H9 (cell line): ENCODE results near the gene RNF157. TPM values are rescaled to one million over a fixed set of nuclear protein-coding genes. Genes with fewer than 3 reads are reported as not detected.

Experiments used
- DNase-seq: peaks from one replicate; pipeline ENCODE4 v3.0.0-alpha.2; 2017
- H2AFZ ChIP-seq: one replicate; pipeline ENCODE4 v1.6.1; 2013; ENCODE audit warnings: mild to moderate bottlenecking, low read length, control low read depth, moderate library complexity
- H2AK5ac ChIP-seq: 2 replicates; pipeline ENCODE4 v1.6.1; 2013; ENCODE audit warnings: low read length, control low read depth, mixed read lengths; ENCODE audit not compliant: insufficient read length
- H2BK120ac ChIP-seq: one replicate; pipeline ENCODE4 v1.6.1; 2013; ENCODE audit warnings: low read depth, mild to moderate bottlenecking, low read length, control low read depth, inconsistent platforms; ENCODE audit not compliant: poor library complexity, severe bottlenecking
- H2BK12ac ChIP-seq: 2 replicates; pipeline ENCODE4 v1.6.1; 2013; ENCODE audit warnings: low read length, control low read depth, mixed read lengths, low read depth; ENCODE audit not compliant: insufficient read length
- H2BK15ac ChIP-seq: 2 replicates; pipeline ENCODE4 v1.6.1; 2013; ENCODE audit warnings: low read depth, low read length, control low read depth
- H2BK20ac ChIP-seq: one replicate; pipeline ENCODE4 v1.6.1; 2013; ENCODE audit warnings: low read depth, mild to moderate bottlenecking, low read length, control low read depth, inconsistent platforms; ENCODE audit not compliant: poor library complexity, severe bottlenecking
- H2BK5ac ChIP-seq: 2 replicates; pipeline ENCODE4 v1.6.1; 2013; ENCODE audit warnings: low read length, control low read depth, mixed read lengths; ENCODE audit not compliant: insufficient read length
- H3K14ac ChIP-seq: 2 replicates; pipeline ENCODE4 v1.6.1; 2013; ENCODE audit warnings: low read length, control low read depth; ENCODE audit not compliant: insufficient read depth
- H3K18ac ChIP-seq: 2 replicates; pipeline ENCODE4 v1.6.1; 2013; ENCODE audit warnings: low read depth, mild to moderate bottlenecking, mixed read lengths, low read length, control low read depth; ENCODE audit not compliant: insufficient read length
- H3K23ac ChIP-seq: 2 replicates; pipeline ENCODE4 v1.6.1; 2013; ENCODE audit warnings: low read length, control low read depth, mixed read lengths, low read depth; ENCODE audit not compliant: insufficient read length
- H3K23me2 ChIP-seq: 2 replicates; pipeline ENCODE4 v1.6.1; 2013; ENCODE audit warnings: low read depth, mild to moderate bottlenecking, mixed read lengths, low read length, control low read depth; ENCODE audit not compliant: insufficient read length, poor library complexity, severe bottlenecking
- H3K27ac ChIP-seq: 2 replicates; pipeline ENCODE4 v1.5.1; 2013; ENCODE audit warnings: low read length, control low read depth, mixed read lengths, low read depth; ENCODE audit not compliant: insufficient read length
- H3K27me3 ChIP-seq: 2 replicates; pipeline ENCODE4 v1.6.1; 2013; ENCODE audit warnings: low read length, control low read depth, inconsistent platforms; ENCODE audit not compliant: insufficient read depth
- H3K4ac ChIP-seq: 2 replicates; pipeline ENCODE4 v1.6.1; 2013; ENCODE audit warnings: low read depth, mild to moderate bottlenecking, control low read depth, inconsistent platforms, low read length, moderate library complexity
- H3K4me1 ChIP-seq: 2 replicates; pipeline ENCODE4 v1.6.1; 2013; ENCODE audit warnings: low read length, control low read depth, inconsistent platforms; ENCODE audit not compliant: insufficient read depth
- H3K4me2 ChIP-seq: 2 replicates; pipeline ENCODE4 v1.6.1; 2013; ENCODE audit warnings: low read length, control low read depth, mixed read lengths; ENCODE audit not compliant: insufficient read length, insufficient read depth
- H3K56ac ChIP-seq: 2 replicates; pipeline ENCODE4 v1.6.1; 2013; ENCODE audit warnings: low read depth, mild to moderate bottlenecking, mixed read lengths, low read length, control low read depth; ENCODE audit not compliant: insufficient read length
- H3K79me1 ChIP-seq: 2 replicates; pipeline ENCODE4 v1.6.1; 2013; ENCODE audit warnings: low read depth, mild to moderate bottlenecking, moderate library complexity, low read length, control low read depth, inconsistent platforms; ENCODE audit not compliant: insufficient read depth, poor library complexity, severe bottlenecking
- H3K79me2 ChIP-seq: 2 replicates; pipeline ENCODE4 v1.6.1; 2013; ENCODE audit warnings: low read length, control low read depth, inconsistent platforms; ENCODE audit not compliant: insufficient read depth
- H3K9ac ChIP-seq: 2 replicates; pipeline ENCODE4 v1.6.1; 2013; ENCODE audit warnings: low read length, control low read depth, mixed read lengths; ENCODE audit not compliant: insufficient read length; ENCODE audit errors: extremely low read depth
- H3K9me3 ChIP-seq: one replicate; pipeline ENCODE4 v1.6.1; 2013; ENCODE audit warnings: low read depth, low read length, inconsistent platforms; ENCODE audit not compliant: control insufficient read depth
- H3T11ph ChIP-seq: one replicate; pipeline ENCODE4 v1.6.1; 2013; ENCODE audit warnings: mild to moderate bottlenecking, low read length, control low read depth, inconsistent platforms
- H4K20me1 ChIP-seq: one replicate; pipeline ENCODE4 v1.6.1; 2013; ENCODE audit not compliant: control insufficient read depth, insufficient read length, insufficient read depth
- H4K5ac ChIP-seq: 2 replicates; pipeline ENCODE4 v1.6.1; 2013; ENCODE audit warnings: low read depth, mild to moderate bottlenecking, mixed read lengths, low read length, control low read depth; ENCODE audit not compliant: insufficient read length
- H4K8ac ChIP-seq: replicated peaks from 2 replicates; pipeline ENCODE4 v1.6.1; 2013; ENCODE audit warnings: low read length, control low read depth, mixed read lengths, low read depth; ENCODE audit not compliant: insufficient read length
- H4K91ac ChIP-seq: 2 replicates; pipeline ENCODE4 v1.6.1; 2013; ENCODE audit warnings: low read depth, mild to moderate bottlenecking, moderate library complexity, mixed read lengths, low read length, control low read depth; ENCODE audit not compliant: insufficient read length
- H3K27ac Mint-ChIP-seq, 3 experiments: 2 replicates in 2 of 3; 3 replicates in 1 of 3; pipeline ENCODE4 v1.8.0; 2020 to 2021; ENCODE audit warnings: mixed read lengths in 3 of 3, mild to moderate bottlenecking in 1 of 3, moderate library complexity in 1 of 3
- H3K27me3 Mint-ChIP-seq: 2 replicates; pipeline ENCODE4 v1.8.0; 2021; ENCODE audit warnings: low read depth, mild to moderate bottlenecking, moderate library complexity, mixed read lengths
- H3K36me3 Mint-ChIP-seq, 3 experiments: 2 replicates in 2 of 3; 3 replicates in 1 of 3; pipeline ENCODE4 v1.8.0; 2020 to 2021; ENCODE audit warnings: low read depth in 3 of 3, mixed read lengths in 3 of 3; ENCODE audit not compliant: insufficient read depth in 1 of 3
- H3K4me1 Mint-ChIP-seq, 2 experiments: 2 replicates each; pipeline ENCODE4 v1.8.0; 2020; ENCODE audit warnings: mixed read lengths in 2 of 2
- H3K4me3 Mint-ChIP-seq, 2 experiments: 2 replicates in 1 of 2; 3 replicates in 1 of 2; pipeline ENCODE4 v1.8.0; 2020 to 2021; ENCODE audit warnings: mild to moderate bottlenecking in 2 of 2, mixed read lengths in 2 of 2, moderate library complexity in 1 of 2
- H3K9me3 Mint-ChIP-seq, 2 experiments: 2 replicates in 1 of 2; 3 replicates in 1 of 2; pipeline ENCODE4 v1.8.0; 2020; ENCODE audit warnings: mild to moderate bottlenecking in 2 of 2, mixed read lengths in 2 of 2, moderate library complexity in 1 of 2
- CTCF ChIP-seq: fragments of 200-600 bp; sonication (generic); conservative IDR thresholded peaks from 3 replicates; pipeline ENCODE4 v1.8.0; 2021; ENCODE audit warnings: antibody characterized with exemption, mild to moderate bottlenecking
- WGBS: extraction: QIAGEN DNeasy Blood & Tissue Kit; methylation state at CpG from one replicate; pipeline ENCODE4 v1.1.7; 2013; ENCODE audit warnings: missing lambda C conversion rate, low lambda C conversion rate, mixed read lengths; ENCODE audit not compliant: insufficient read length; ENCODE audit errors: extremely low coverage; 5-methylcytosine and 5-hydroxymethylcytosine counted together
- total RNA-seq: library from RNA; stranded (reverse); gene quantifications from 2 replicates; pipeline ENCODE4 v1.2.1, GENCODE V29; 2021

Gene RNF157
- total RNA-seq, 1 experiment from 2014 or later: 9.9 TPM

GRCh38 chr17:76094046-76094445 is 146.2 kb downstream of the RNF157 start:
- Histone ChIP-seq H4K8ac (no peak overlapping the region), H2AFZ (no peak overlapping the region), H2BK120ac (no peak overlapping the region), H3K79me1 (no peaks in the 10 kb centered on the region), H4K5ac (no peak overlapping the region), H3K23me2 (no peaks in the 10 kb centered on the region), H3K4ac (no peak overlapping the region), H3K4me2 (no peak overlapping the region), H3K4me1 (no peaks in the 10 kb centered on the region), H3K79me2 (no peaks in the 10 kb centered on the region), H3K14ac (no peak overlapping the region), H2BK12ac (no peak overlapping the region), H3K9ac (no peak overlapping the region), H3K27me3 (no peaks in the 10 kb centered on the region), H2BK15ac (no peak overlapping the region), H3K56ac (no peak overlapping the region), H2BK20ac (no peak overlapping the region), H3T11ph (no peak overlapping the region), H3K27ac (no peak overlapping the region), H2AK5ac (no peak overlapping the region), H4K20me1 (no peaks in the 10 kb centered on the region), H2BK5ac (no peak overlapping the region), H3K18ac (no peak overlapping the region), H3K23ac (no peak overlapping the region), H3K9me3 (no peaks in the 10 kb centered on the region), H4K91ac (no peak overlapping the region)
- no peak for DNase-seq
- no peak for TF ChIP-seq CTCF
- Mint-ChIP-seq H3K4me3 (no peak overlapping the region), H3K36me3 (peaks cover 27 to 79% (median 73%) of the 10 kb centered on the region in 3 experiments; a peak in 6 of 7 replicates), H3K4me1 (no peaks in the 10 kb centered on the region), H3K9me3 (no peaks in the 10 kb centered on the region), H3K27me3 (no peaks in the 10 kb centered on the region), H3K27ac (no peak overlapping the region)
- WGBS: no CpG with 5 or more reads among the region's 11 CpGs
